PC-3 (cell line): ENCODE measurements around the gene GALNS. TPM values are rescaled to one million over a fixed set of nuclear protein-coding genes. Genes with fewer than 3 reads are reported as not detected.

ENCODE experiments used
- ATAC-seq: fragments of 200-7000 bp; cut with Tn5 transposase; 2 replicates; pipeline ENCODE4 v1.9.1; 2020; ENCODE audit warnings: mild to moderate bottlenecking, moderate library complexity
- BruUV-seq: library from RNA; stranded (reverse); fragments of 400-500 nt; replicated peaks from 2 replicates; lab custom pipeline; 2021; lab: Mats Ljungman, UMichigan
- CTCF ChIA-PET: fragments of 300-600 bp; sonication (Branson Sonifier 250); formaldehyde crosslinking; loops from one replicate; lab custom pipeline; 2022; ENCODE audit warnings: antibody characterized with exemption; lab: Charles Lee
- POLR2A ChIA-PET: fragments of 300-600 bp; sonication (Branson Sonifier 250); formaldehyde crosslinking; loops from one replicate; lab custom pipeline; 2022; ENCODE audit warnings: antibody characterized with exemption; ENCODE audit not compliant: unreplicated experiment; lab: Charles Lee
- DNase-seq: peaks from one replicate; pipeline ENCODE4 v3.0.0-alpha.2; 2015
- H2AFZ ChIP-seq: fragments of 300-600 bp; sonication (generic); 2 replicates; pipeline ENCODE4 v1.6.0; 2016; ENCODE audit warnings: antibody characterized with exemption, low read length
- H3F3A ChIP-seq: fragments of 300-600 bp; sonication (generic); one replicate; pipeline ENCODE4 v1.6.0; 2017; ENCODE audit warnings: antibody characterized with exemption, low read length, control low read depth, mild to moderate bottlenecking; ENCODE audit not compliant: unreplicated experiment
- H3K27ac ChIP-seq: fragments of 300-600 bp; sonication (generic); 2 replicates; pipeline ENCODE4 v1.5.1; 2016; ENCODE audit warnings: mild to moderate bottlenecking, low read length
- H3K27me3 ChIP-seq: fragments of 300-600 bp; sonication (generic); 2 replicates; pipeline ENCODE4 v1.6.1; 2016; ENCODE audit warnings: low read length, mixed read lengths
- H3K36me3 ChIP-seq: fragments of 300-600 bp; sonication (generic); 2 replicates; pipeline ENCODE4 v1.6.1; 2016; ENCODE audit warnings: low read depth, mixed run types, low read length, mixed read lengths
- H3K4me1 ChIP-seq: fragments of 300-600 bp; sonication (generic); 2 replicates; pipeline ENCODE4 v1.5.1; 2016; ENCODE audit warnings: low read length; ENCODE audit not compliant: insufficient read depth
- H3K4me2 ChIP-seq: fragments of 300-600 bp; sonication (generic); 2 replicates; pipeline ENCODE4 v1.6.0; 2016; ENCODE audit warnings: low read length
- H3K4me3 ChIP-seq: fragments of 300-600 bp; sonication (generic); 2 replicates; pipeline ENCODE4 v1.5.1; 2016; ENCODE audit warnings: mild to moderate bottlenecking, low read length, mixed read lengths
- H3K79me2 ChIP-seq: fragments of 300-600 bp; sonication (generic); 2 replicates; pipeline ENCODE4 v1.6.1; 2017; ENCODE audit warnings: low read length, mixed read lengths
- H3K9ac ChIP-seq: fragments of 300-600 bp; sonication (generic); 2 replicates; pipeline ENCODE4 v1.6.0; 2016; ENCODE audit warnings: mild to moderate bottlenecking, low read length
- H3K9me2 ChIP-seq: fragments of 300-600 bp; sonication (generic); replicated peaks from 2 replicates; pipeline ENCODE4 v1.6.1; 2016; ENCODE audit warnings: mixed run types, low read length, mixed read lengths
- H3K9me3 ChIP-seq: fragments of 300-600 bp; sonication (generic); 2 replicates; pipeline ENCODE4 v1.6.1; 2016; ENCODE audit warnings: low read length, mixed read lengths
- H4K20me1 ChIP-seq: fragments of 300-600 bp; sonication (generic); 2 replicates; pipeline ENCODE4 v1.6.1; 2016; ENCODE audit warnings: low read length, mixed read lengths
- EZH2 ChIP-seq: fragments of 300-600 bp; sonication (generic); IDR thresholded peaks from one replicate; pipeline ENCODE4 v1.6.1; 2017; ENCODE audit warnings: antibody characterized with exemption, mild to moderate bottlenecking, low read length; ENCODE audit not compliant: unreplicated experiment
- EZH2phosphoT487 ChIP-seq: fragments of 300-600 bp; sonication (generic); IDR thresholded peaks from 2 replicates; pipeline ENCODE4 v1.6.1; 2018; ENCODE audit warnings: mild to moderate bottlenecking, antibody characterized with exemption, low read length, borderline replicate concordance
- intact Hi-C: fragments of 100-400 bp; cut with micrococcal nuclease; formaldehyde crosslinking; loops from 2 replicates; pipeline ENCODE4 v1.9.0; 2023
- total RNA-seq: library from RNA; depleted of rRNA; stranded (reverse); fragments of >200 nt; gene quantifications from 2 replicates; pipeline ENCODE4 v1.2.3, GENCODE V29; 2014
- TF ChIP-seq, protein P1 (sequence below): fragments of 300-600 bp; sonication (generic); conservative IDR thresholded peaks from 2 replicates; pipeline ENCODE4 v1.5.1; 2017; ENCODE audit warnings: antibody characterized with exemption, low read depth, mild to moderate bottlenecking, low read length

GALNS gene
- total RNA-seq, 1 experiment from 2014 or later = 18.3 TPM

DNA sequence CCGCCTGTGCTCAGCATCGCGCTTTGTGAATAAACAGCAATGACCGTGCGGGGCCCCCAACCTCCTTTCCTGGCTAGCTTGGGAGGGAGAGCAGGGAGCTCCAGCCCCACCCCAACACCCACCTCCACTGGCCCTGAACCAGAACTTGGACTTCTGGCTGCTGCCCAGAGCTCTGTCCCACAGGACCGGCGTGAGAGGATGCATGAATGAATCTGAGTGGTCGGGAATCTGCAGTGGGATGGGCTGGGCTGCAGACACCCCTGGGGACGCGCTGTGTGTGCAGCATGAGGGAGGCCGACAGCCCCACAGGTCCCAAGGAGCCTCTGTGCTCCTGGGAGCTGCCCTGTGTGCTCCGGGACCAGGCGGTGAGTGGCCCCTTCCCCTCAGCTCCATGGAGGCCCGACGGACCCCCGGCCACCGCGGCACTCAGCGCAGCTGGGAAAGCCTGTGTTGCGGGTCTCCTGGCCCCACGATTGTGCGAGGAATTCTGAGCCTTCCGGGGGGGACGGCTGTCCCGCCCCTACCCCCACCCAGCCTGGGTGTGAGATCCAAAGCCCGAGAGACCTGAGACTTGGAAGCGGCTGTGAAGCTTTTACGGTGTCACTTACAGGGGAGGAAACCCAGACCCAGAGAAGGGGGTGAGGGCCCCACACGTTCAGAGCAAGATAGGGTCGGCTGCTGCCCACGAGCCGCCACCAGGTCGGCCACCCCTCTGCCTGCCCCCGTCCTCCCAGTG lies 77.2 kb downstream of the GALNS start:
- intact Hi-C loops = no loop called here
- ATAC-seq = no peak
- CTCF ChIA-PET = interaction anchor here (1.0 kb wide), 1 partner anchor 42 kb away, joined by 5 read pairs; no protein-coding TSS in a partner anchor
- no peaks in the 10 kb centered on the region for H3F3A ChIP-seq
- H3K4me1 ChIP-seq = peaks cover 35% of the 10 kb centered on the region
- no peaks in the 10 kb centered on the region for H3K36me3 ChIP-seq
- no peak overlapping the region for H3K27ac ChIP-seq
- POLR2A ChIA-PET = no interaction called here
- H3K4me2 ChIP-seq = no peak overlapping the region
- H4K20me1 ChIP-seq = peaks cover 21% of the 10 kb centered on the region; the same call in 1 of the 2 replicates
- no peak for DNase-seq
- TF ChIP-seq EZH2phosphoT487 (no peak), EZH2 (no peak)
- TF ChIP-seq, protein P1, sequence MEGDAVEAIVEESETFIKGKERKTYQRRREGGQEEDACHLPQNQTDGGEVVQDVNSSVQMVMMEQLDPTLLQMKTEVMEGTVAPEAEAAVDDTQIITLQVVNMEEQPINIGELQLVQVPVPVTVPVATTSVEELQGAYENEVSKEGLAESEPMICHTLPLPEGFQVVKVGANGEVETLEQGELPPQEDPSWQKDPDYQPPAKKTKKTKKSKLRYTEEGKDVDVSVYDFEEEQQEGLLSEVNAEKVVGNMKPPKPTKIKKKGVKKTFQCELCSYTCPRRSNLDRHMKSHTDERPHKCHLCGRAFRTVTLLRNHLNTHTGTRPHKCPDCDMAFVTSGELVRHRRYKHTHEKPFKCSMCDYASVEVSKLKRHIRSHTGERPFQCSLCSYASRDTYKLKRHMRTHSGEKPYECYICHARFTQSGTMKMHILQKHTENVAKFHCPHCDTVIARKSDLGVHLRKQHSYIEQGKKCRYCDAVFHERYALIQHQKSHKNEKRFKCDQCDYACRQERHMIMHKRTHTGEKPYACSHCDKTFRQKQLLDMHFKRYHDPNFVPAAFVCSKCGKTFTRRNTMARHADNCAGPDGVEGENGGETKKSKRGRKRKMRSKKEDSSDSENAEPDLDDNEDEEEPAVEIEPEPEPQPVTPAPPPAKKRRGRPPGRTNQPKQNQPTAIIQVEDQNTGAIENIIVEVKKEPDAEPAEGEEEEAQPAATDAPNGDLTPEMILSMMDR = no peak
- H2AFZ ChIP-seq = no peak overlapping the region
- no peaks in the 10 kb centered on the region for H3K9me2 ChIP-seq
- no peaks in the 10 kb centered on the region for H3K27me3 ChIP-seq
- H3K4me3 ChIP-seq = no peak overlapping the region
- no peak overlapping the region for H3K9ac ChIP-seq
- no peaks in the 10 kb centered on the region for H3K9me3 ChIP-seq
- H3K79me2 ChIP-seq = peaks cover 100% of the 10 kb centered on the region
- BruUV-seq = no TSS peak

DNA sequence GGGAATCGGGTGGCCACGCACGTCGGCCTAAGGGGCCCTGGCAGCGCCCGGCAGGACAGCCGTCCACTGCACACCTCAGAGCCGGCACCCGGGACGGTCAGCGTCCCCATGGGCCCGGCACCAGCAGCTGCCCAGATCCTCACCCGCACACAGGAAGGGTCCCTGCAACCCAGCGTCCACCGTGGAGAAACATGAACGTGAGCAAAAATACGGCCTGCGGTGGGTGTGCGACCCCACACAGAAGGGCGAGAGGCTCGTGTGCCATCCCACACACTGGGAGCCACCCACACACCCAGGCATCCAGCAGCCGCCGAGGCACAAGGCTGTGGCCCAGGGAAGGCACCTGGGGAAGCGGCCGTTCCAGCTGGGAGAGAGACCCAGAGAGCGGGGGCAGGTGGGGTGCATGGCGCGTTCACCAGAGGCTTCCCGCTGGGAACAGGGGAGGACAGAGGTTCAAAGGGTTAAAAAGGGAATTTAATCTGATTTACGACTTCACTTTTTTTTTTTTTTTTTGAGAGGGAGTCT lies 78.1 kb downstream of the GALNS start:
- CTCF ChIA-PET = no interaction called here
- Histone ChIP-seq H3K9me3 (no peaks in the 10 kb centered on the region), H2AFZ (no peak overlapping the region), H3K36me3 (no peaks in the 10 kb centered on the region), H3K9ac (no peak overlapping the region), H3K4me1 (peaks cover 43% of the 10 kb centered on the region), H3K9me2 (no peaks in the 10 kb centered on the region), H4K20me1 (peaks cover 22% of the 10 kb centered on the region; the same call in 1 of the 2 replicates), H3K27me3 (no peaks in the 10 kb centered on the region), H3K27ac (no peak overlapping the region), H3K79me2 (peaks cover 100% of the 10 kb centered on the region), H3F3A (no peaks in the 10 kb centered on the region), H3K4me3 (no peak overlapping the region), H3K4me2 (no peak overlapping the region)
- TF ChIP-seq, protein P1 = no peak
- TF ChIP-seq EZH2 (no peak), EZH2phosphoT487 (no peak)
- BruUV-seq = no TSS peak
- DNase-seq (no peak), ATAC-seq (no peak)
- POLR2A ChIA-PET = no interaction called here
- intact Hi-C loops = no loop called here

DNA sequence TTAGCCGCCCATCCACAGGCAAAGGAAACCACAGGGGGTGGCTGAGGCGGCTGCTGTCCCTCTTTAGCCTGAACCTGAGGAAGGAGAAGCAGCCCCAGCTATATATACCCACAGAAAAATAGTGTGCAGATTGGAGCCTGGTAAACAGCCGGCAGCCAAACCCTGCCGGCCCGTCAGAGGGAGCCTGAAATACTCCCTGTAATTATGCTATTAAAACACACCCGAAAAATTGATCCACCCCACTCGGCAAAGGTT lies 78.5 kb downstream of the GALNS start:
- H3K9me3 ChIP-seq = no peaks in the 10 kb centered on the region
- no peak for ATAC-seq
- no peak overlapping the region for H2AFZ ChIP-seq
- no peak overlapping the region for H3K4me3 ChIP-seq
- H3K27me3 ChIP-seq = no peaks in the 10 kb centered on the region
- no peaks in the 10 kb centered on the region for H3F3A ChIP-seq
- H3K79me2 ChIP-seq = peaks cover 100% of the 10 kb centered on the region
- no peak overlapping the region for H3K9ac ChIP-seq
- peaks cover 40% of the 10 kb centered on the region for H3K4me1 ChIP-seq
- no peak for TF ChIP-seq EZH2
- TF ChIP-seq EZH2phosphoT487 = no peak
- TF ChIP-seq, protein P1 = no peak
- no peaks in the 10 kb centered on the region for H3K36me3 ChIP-seq
- peaks cover 22% of the 10 kb centered on the region; the same call in 1 of the 2 replicates for H4K20me1 ChIP-seq
- no TSS peak for BruUV-seq
- H3K9me2 ChIP-seq = no peaks in the 10 kb centered on the region
- no peak overlapping the region for H3K4me2 ChIP-seq
- DNase-seq = no peak
- ChIA-PET CTCF (no interaction called here), POLR2A (no interaction called here)
- H3K27ac ChIP-seq = no peak overlapping the region
- intact Hi-C loops = no loop called here
